ENCODE measurements around the gene MAP2K7.

DNA sequence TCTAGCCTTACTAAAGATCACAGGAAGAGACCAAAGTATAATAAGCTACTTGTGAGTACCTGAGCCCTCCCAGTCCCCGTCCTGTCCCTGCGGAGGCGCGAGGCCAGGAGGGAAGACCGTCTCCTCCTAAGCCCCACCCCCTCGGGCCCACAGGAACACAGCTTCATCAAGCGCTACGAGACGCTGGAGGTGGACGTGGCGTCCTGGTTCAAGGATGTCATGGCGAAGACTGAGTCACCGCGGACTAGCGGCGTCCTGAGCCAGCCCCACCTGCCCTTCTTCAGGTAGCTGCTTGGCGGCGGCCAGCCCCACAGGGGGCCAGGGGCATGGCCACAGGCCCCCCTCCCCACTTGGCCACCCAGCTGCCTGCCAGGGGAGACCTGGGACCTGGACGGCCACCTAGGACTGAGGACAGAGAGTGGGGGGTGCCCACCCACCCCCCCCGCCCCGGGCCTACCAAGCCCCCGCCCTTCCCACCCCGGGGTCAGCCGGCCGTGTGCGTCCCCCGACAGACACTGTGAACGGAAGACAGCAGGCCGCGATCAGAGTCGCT is 8.5 kb downstream of the MAP2K7 start:
- TF ChIP-seq, protein P1, sequence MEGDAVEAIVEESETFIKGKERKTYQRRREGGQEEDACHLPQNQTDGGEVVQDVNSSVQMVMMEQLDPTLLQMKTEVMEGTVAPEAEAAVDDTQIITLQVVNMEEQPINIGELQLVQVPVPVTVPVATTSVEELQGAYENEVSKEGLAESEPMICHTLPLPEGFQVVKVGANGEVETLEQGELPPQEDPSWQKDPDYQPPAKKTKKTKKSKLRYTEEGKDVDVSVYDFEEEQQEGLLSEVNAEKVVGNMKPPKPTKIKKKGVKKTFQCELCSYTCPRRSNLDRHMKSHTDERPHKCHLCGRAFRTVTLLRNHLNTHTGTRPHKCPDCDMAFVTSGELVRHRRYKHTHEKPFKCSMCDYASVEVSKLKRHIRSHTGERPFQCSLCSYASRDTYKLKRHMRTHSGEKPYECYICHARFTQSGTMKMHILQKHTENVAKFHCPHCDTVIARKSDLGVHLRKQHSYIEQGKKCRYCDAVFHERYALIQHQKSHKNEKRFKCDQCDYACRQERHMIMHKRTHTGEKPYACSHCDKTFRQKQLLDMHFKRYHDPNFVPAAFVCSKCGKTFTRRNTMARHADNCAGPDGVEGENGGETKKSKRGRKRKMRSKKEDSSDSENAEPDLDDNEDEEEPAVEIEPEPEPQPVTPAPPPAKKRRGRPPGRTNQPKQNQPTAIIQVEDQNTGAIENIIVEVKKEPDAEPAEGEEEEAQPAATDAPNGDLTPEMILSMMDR (conservative IDR thresholded peaks at IDR 0.05) = no peak
- no peak for TF ChIP-seq ZFX (IDR thresholded peaks at IDR 0.05)
